T-helper 22 cell (primary cell): Measurements from ENCODE around the gene TGFBR2.

Experiments
- DNase-seq: peaks from one replicate; pipeline ENCODE4 v3.0.0-alpha.2; 2020; ENCODE audit warnings: low read depth

TGFBR2 gene

DNA sequence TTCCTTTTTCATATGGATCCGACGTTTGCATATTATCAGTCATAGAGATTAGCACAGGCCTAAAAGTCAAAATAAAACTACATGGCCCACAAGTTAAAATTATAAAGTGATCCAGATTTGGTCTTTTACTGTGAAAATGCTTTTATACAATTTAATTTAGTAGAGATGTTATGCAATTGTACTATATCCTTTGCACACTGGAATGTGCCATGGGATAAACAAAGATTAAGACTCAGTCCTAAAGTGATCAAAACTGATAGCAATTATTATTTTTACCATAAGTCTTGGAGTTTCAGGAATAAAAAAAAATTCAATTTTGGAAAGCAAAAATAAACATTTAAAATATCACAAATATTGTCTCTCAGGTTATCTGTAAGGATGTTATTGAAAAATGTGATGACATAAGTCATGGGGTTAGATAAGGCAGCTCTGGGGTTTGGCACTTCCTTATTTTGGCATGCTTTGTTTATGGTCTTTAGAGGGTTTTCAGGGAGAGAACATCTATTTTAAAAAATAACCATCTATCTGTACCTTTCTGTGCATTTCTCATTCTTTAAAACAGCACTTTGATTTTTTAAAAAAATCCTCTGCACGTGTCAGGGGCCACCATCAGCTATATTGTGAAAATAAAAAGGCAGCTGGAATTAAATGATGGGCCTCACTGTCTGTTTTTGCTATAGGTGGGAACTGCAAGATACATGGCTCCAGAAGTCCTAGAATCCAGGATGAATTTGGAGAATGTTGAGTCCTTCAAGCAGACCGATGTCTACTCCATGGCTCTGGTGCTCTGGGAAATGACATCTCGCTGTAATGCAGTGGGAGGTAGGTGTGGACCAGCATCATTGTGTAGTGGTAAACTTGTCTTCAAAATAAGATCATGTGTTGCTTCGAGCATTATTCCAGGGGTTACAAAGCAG lies 67.3 kb downstream of the TGFBR2 start:
- no peak for DNase-seq

DNA sequence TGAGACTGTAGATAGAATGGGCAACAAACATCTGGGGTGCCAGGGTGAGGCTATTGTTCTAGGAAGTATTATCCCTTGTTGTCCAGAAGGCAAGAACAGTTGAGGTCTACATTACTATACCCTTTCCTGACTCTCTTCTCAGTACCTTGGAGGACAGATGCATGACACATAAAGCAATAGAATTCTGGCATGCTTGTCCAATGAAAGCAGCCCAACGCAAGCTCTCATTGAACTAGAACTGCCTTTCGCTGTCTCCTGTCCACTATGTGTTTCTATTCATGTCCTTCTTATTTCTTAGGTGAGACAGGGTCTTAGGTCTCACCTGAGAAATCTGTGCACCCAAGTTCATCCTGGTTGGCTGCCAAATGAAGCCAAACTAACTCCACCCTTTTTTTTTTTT lies 68.6 kb downstream of the TGFBR2 start:
- no peak for DNase-seq

DNA sequence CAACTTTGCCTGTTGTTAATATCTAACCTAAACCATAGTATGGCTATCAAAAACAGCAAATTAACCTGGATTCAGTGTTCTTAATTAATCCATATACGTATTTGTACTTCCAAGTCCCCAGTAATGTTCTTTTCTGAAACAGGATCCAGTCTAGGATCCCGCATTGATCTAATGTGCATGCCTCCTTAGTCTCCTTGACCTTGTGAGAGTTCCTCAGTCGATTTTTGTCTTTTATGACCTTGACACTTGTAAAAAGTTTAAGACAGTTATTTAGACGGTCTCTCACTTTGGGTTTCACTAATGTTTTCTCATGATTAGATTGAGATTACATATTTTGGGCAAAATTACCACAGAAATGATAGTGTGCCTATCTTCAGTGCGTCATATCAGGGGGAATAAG lies 69.4 kb downstream of the TGFBR2 start:
- no peak for DNase-seq

DNA sequence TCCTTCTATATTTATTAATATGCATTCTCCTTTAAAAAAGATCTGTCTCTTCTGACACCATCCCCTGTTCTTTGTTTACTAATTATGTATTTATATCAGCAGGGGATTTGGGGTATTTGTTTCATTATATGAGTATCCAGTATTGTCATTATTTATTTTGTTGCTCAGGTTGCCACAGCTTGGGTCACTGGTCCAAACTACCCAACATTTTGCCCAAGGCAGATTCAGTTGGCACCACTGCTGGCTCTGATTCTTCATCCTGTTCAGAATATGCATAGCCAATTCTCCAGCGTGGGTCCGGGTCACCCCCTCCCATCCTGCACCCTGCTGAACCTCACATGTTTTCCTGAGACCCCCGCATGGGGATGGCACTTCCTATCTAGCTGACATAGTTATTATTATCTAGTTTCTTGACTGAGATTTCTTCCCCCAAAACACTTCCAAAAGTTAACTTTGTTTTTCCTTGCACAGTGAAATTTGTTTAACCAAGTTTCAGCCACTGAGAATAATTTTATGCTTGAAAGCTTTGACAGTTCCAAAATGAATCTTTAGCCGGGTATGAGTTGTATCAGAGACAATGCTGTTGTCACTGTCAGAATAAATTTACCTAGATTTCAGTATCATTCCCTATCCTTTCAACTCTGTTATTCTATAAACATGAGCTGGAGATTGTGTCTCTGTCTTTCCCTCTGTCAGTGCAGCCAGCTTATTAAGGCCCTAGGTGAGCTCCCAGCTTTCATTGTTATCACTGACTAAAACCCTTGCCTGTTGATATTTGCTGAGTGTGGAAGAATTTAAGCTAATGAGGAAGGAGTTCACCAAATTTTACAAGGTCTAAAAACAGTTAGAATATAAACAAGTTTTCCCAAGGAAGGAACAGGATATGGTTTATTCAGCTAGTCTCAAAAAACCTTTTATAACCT lies 70.3 kb downstream of the TGFBR2 start:
- DNase-seq: no peak

DNA sequence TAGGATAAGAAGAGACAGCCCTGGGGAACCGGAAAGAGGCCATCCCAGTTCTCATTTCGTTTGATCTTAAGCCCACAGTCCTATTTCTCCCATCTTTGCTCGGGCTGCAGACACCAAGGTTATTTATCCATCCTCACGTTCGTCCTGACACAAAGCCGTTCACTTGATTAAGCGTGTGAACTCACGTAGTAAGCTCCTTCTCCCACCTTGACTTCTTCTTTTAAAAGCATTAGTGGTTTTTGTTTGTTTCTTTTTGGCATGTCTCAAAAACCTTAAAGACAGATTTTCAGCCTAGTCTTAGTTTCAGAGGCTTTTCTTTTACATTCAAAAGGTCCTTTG lies 70.9 kb downstream of the TGFBR2 start:
- no peak for DNase-seq

DNA sequence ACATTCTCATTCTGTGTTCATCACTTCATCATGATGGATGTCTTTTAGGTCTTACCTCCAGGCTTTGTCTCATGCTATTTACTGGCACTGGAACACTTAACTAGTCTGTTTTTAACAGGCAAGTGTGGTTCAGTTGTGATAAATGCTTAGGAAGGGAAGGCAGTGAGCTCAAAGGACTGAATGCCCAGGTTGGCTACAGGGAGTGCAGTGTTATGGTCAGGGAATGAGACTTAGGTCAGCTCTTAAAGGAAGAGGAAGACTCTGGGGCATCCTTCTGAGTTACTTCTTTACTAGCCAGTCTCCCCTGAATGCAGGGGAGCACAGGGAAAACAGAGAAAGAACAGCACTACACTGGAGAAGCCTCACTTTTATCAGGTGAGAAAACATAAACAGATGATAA lies 72.6 kb downstream of the TGFBR2 start:
- DNase-seq: no peak

DNA sequence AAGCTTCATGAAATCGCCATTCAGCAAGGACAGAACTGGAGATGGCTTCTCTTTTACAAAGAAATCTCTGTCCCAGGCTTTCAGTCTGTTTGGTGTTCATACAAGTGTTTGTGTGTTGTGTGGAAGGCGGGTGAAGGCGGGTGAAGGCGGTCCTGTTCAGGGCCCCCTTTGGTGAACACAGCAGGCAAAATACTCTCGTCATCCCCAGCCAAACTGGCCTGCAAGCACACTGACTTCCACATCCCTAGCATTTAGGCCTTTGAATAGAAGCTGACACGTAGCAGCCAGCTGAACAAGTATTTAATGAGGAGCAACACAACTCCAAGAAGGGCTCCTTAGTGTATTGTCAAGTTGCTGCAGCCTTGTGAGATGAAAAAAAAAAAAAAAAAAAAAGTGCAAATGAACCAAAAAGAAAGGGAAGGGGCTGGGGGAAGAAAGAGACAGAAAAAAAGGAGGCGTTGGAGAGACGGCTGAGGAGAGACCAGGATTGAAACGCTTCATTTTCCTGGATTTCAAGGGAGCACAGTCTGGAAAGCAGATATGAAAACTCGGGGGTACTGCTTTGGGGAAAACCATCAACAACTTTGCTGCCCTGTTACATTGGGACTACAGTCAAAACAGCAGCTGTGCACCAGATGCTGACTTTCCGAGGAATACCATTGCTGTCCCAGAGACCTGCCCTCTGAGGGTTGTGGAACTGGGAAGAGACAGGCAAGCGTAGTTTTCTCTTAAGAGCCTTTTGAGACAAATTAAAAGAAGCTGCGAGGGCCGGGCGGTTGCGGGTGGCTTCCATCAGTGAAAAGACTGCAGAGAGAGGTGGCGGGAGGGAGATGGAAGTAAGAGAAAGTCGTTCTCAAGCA lies 74.6 kb downstream of the TGFBR2 start:
- DNase-seq: no peak

DNA sequence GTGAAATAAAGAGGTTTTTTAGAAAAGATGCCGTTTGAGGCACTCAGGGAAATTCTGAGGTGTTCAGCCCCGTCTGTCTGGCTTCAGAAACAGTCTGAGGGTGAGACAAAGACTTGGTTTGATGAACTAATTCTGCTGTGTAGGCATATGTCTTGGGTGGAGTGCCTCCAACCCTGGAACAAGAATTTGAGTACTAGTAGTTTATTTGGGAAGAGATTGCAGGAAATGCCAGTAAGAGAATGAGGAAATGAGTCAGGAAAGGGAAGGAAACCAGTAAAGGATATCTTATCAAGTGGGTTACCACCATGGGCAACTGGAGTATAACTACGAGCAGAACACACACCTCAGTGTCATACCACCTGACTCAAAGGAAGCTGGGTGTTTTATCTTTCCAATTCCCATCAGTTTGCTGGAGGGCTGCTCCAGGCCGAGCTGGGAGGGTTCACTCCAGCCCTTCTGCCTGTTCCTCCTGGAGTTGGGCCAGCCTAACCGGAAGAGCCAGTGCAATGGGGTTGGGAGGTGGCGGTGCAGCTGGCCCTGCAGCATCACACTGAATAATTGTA lies 75.3 kb downstream of the TGFBR2 start:
- DNase-seq: no peak

DNA sequence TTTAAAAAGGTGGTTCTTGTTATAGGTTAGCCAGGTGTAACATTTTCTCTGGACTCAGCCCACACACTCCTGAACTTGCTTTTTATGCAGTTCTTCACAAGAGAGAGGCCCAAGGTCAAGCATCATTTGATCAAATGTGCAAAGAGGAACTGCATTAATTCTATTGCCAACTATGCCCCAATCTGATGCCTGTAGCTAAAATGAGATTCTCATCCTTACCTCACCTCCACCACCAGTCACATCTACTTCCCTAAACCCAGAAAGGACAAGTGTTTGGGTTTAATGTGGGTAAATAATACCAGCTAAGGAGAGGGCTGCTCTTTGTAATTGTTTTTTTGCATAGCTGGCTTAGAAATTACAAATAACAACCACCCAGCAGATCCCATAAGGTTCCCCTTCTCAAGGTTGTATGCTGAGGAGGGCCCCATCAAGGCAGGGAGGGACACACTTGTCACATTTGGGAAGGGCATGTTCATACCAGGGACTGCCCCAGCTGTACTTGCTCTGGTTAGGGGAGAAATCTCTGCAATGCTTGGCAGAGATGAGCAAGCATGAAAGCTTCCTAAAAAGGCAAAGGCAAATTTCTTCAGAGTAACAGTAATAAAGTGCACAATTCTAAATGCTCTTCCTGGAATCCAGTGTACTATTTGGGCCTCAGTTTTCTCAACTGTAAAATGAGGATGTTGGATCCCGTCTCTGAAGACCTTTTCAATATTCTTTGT lies 76.2 kb downstream of the TGFBR2 start:
- DNase-seq: no peak

DNA sequence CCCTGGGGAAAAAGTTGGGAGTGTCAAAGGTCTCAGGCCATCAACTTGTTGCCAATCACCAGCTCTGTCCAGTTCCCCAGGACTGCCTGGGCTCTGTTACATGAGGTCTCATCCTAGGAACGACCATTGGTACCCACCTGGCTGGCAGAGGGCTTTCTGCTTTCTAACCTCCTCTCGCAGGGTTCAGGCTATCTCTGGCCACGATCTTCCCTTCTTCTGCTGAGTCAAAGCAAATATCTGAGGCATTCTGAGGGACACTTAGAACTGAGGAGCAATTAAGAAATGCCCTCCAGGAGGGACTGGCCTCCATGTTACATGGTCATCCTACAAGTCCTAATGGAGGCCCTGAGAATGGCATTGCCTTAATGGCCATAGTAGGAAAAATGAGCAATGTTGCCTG lies 77.4 kb downstream of the TGFBR2 start:
- no peak for DNase-seq

DNA sequence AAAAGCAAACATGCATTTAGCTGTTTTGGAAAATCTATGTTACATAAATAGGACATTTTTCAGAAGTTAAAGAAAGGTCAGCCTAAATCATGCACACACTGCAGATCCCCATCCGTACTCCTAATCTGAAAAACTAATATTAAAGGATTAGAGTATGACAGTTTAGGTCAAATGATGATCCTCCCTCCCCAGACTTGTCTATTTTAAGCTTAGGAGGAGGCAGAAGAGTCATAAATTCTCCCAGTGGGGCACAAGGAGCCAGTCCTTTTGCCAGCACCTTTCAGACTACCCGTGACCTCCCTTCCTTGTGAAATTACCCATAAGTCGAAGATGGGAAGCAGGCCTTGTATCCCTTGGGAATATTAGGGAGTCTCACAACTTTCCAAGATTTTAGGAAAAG lies 78.0 kb downstream of the TGFBR2 start:
- no peak for DNase-seq

DNA sequence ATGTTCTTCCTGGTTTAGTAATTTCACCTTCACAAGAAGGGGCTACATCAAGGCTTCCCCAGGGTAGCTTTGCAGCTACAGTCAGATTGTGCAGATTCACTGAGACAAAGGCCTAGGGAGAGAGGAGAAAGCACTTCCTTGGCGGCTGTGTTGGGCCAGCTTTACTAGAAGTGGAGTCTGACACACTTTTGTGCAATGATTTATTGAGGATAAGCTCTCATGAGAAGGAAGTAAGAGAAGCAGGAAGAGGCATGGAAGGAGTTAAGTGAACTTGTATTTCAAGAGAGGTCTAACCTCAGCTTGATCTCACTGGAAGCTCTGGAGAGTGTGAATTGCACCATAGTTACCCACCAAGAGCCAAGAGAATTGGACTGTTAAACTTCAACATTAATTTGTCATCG lies 78.9 kb downstream of the TGFBR2 start:
- no peak for DNase-seq

DNA sequence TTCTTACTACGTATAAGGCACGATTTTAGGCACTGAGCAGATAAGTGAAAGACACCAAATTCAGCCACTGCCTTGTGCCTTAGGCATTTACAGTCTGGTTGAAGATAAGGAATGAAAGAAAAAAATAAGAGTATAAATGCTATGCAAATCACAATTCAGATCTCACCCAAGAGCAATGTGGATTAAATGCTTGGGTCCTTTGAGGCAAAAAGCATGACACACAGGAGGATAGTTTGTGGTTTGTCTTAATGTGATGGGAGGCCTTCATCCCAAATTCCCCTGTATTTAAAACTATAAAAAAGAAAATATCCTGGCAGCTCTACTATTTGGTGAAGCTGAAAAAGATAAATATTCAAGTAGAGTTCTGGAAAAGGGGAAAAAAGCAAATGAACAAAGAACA lies 79.8 kb downstream of the TGFBR2 start:
- no peak for DNase-seq

DNA sequence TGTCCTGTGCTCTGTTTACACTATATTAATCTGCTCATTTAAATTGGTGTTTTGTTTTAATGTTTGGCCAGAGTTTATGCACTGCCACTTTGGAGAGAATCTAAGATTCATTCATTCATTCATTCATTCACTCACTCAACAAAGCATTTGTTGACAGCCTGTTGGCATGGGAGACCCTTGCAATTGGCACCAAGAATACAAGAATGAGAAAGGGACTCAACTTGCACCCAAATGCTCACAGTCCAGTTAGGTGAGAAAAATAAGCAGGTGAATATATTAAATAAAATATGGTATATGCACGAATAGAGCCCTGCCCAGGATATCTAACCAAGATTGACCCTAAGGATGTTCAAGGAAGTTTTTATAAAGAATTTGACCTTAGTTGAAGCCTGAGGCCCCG lies 80.4 kb downstream of the TGFBR2 start:
- no peak for DNase-seq

DNA sequence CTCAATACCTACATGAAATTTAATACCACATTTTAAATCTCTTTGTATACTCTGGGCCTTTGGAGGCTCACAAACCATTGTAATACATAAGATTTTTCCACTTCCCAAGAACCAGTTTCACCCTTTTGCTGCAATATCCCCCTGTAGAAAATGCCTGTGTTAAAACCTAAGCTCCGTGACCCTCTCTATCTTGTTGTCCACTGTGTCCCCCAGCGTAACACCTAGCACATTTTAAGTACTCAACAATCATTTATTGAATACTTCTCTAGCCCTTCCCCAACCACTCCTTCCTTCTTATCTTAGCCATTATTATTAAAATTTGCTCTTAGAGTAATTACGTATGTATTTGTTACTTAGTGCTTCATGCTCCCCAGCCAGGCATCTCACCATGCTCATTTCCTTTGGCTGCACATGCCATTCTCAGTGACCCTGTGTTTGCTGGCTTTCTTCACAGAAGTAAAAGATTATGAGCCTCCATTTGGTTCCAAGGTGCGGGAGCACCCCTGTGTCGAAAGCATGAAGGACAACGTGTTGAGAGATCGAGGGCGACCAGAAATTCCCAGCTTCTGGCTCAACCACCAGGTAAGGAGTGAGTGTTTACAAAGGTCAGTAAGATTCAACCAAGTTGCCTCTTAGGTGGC lies 81.6 kb downstream of the TGFBR2 start:
- DNase-seq: no peak

DNA sequence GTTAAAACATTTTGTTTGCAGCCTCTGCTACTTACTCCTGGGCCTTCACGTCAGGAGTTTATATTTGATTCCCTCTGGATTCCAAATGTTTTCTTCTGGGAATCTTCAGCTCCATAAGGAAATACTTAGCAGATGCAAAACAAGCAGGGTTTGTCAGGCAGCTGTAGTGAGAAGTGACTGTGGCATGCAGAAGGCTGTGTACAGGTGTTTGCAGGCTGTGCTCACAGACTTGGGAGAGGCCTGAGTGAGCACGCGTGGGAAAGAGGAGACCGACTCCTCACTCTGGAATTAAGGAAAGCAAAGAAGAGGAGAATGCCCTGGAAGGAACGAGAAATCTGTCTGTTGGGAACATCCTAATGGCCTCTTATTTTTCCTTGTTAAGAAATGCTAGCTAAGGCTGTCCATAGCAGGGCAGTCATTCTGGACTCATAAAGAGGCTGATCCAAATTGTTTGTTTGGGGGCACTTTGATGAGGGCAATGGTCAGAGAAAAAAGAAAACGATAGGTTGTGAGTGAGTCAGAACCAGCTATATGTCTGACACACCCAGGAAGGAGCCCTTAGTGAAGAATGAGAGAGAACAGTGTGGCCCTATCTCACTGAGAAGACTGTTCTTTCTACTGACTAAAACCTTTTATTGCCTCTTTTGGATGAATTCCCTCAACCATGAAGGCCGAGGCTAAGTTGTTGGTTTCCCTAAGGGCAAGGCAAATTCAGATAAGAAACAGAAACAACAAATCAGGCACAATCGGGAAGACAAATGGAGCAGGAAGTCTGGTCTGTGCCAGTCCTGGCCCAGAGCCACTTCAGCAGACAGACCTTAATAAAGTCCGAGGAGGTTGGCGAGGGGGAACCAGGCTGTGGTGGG lies 82.6 kb downstream of the TGFBR2 start:
- DNase-seq: no peak

DNA sequence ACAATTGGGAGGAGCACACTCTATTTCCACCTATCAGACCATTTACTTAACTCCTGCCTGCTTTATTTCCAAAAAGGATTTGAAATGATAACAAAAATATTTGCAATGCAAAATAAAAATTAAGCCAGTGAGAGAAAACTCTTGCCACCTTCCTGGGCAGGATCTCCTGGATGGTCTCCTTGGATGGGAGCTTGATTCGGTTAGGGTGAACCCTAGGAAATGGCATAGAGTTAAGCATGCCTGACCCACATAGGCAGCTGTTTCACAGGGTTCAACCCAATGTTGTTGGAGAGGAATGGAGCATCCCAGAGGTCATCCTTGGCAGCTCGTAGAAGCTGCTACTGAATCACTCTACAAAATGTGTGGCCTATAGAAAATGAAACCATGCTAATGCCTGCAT lies 83.8 kb downstream of the TGFBR2 start:
- DNase-seq: no peak

DNA sequence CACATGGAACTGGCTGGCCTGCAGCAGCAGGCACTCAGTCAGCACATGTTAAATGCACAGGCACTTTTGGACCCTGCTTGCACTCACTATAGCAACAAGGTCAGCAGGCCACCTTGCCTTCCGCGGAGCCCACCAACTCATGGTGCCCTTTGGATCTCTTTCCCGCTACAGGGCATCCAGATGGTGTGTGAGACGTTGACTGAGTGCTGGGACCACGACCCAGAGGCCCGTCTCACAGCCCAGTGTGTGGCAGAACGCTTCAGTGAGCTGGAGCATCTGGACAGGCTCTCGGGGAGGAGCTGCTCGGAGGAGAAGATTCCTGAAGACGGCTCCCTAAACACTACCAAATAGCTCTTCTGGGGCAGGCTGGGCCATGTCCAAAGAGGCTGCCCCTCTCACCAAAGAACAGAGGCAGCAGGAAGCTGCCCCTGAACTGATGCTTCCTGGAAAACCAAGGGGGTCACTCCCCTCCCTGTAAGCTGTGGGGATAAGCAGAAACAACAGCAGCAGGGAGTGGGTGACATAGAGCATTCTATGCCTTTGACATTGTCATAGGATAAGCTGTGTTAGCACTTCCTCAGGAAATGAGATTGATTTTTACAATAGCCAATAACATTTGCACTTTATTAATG lies 85.0 kb downstream of the TGFBR2 start:
- no peak for DNase-seq

DNA sequence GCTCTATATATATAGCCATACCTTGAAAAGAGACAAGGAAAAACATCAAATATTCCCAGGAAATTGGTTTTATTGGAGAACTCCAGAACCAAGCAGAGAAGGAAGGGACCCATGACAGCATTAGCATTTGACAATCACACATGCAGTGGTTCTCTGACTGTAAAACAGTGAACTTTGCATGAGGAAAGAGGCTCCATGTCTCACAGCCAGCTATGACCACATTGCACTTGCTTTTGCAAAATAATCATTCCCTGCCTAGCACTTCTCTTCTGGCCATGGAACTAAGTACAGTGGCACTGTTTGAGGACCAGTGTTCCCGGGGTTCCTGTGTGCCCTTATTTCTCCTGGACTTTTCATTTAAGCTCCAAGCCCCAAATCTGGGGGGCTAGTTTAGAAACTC lies 85.5 kb downstream of the TGFBR2 start:
- no peak for DNase-seq
